IMR-90 (cell line): ENCODE measurements around the gene ANKRD24. TPM values are rescaled to one million over a fixed set of nuclear protein-coding genes. Genes with fewer than 3 reads are reported as not detected.

ENCODE experiments used
- ATAC-seq: fragments of 200-7000 bp; cut with Tn5 transposase; 2 replicates; pipeline ENCODE4 v1.9.1; 2020; ENCODE audit warnings: low read depth, mild to moderate bottlenecking, moderate library complexity
- BruUV-seq: library from RNA; stranded (reverse); fragments of 400-500 nt; replicated peaks from 2 replicates; lab custom pipeline; 2021; lab: Mats Ljungman, UMichigan
- CTCF ChIA-PET: fragments of 300-600 bp; formaldehyde crosslinking; extraction: SDS; loops from one replicate; lab custom pipeline; 2021; ENCODE audit warnings: antibody characterized with exemption; lab: Yijun Ruan, JAX
- POLR2A ChIA-PET: fragments of 300-600 bp; sonication (Branson Sonifier 250); formaldehyde crosslinking; loops from one replicate; lab custom pipeline; 2022; ENCODE audit warnings: antibody characterized with exemption; ENCODE audit not compliant: unreplicated experiment; lab: Charles Lee
- DNase-seq: peaks from one replicate; pipeline ENCODE4 v3.0.0; 2013
- H2AFZ ChIP-seq: replicated peaks from 2 replicates; pipeline ENCODE3; 2013; ENCODE audit warnings: low read length, mild to moderate bottlenecking; ENCODE audit not compliant: poor library complexity
- H2AK5ac ChIP-seq: 2 replicates; pipeline ENCODE4 v1.6.1; 2013; ENCODE audit warnings: low read depth, low read length, inconsistent platforms
- H2AK9ac ChIP-seq: replicated peaks from 2 replicates; pipeline ENCODE3; 2013; ENCODE audit warnings: mild to moderate bottlenecking, low read depth, low read length, moderate library complexity; ENCODE audit not compliant: poor library complexity
- H2BK120ac ChIP-seq: 2 replicates; pipeline ENCODE4 v1.6.1; 2013; ENCODE audit warnings: low read depth, low read length, inconsistent platforms
- H2BK15ac ChIP-seq: 3 replicates; pipeline ENCODE4 v1.6.1; 2013; ENCODE audit warnings: low read depth, low read length, inconsistent platforms
- H2BK20ac ChIP-seq: 2 replicates; pipeline ENCODE4 v1.6.1; 2013; ENCODE audit warnings: low read depth, mild to moderate bottlenecking, inconsistent platforms, low read length, moderate library complexity
- H2BK5ac ChIP-seq: 2 replicates; pipeline ENCODE4 v1.6.1; 2013; ENCODE audit warnings: mild to moderate bottlenecking, low read depth, low read length, inconsistent platforms; ENCODE audit not compliant: poor library complexity, severe bottlenecking
- H3K14ac ChIP-seq: replicated peaks from 2 replicates; pipeline ENCODE4 v1.6.1; 2013; ENCODE audit warnings: low read depth, low read length, inconsistent platforms
- H3K18ac ChIP-seq: 2 replicates; pipeline ENCODE4 v1.6.1; 2013; ENCODE audit warnings: low read depth, low read length, control low read depth
- H3K23ac ChIP-seq: 2 replicates; pipeline ENCODE4 v1.6.1; 2013; ENCODE audit warnings: low read depth, low read length, inconsistent platforms
- H3K27ac ChIP-seq: 2 replicates; pipeline ENCODE4 v1.5.1; 2013; ENCODE audit warnings: mild to moderate bottlenecking, control low read depth, low read length; ENCODE audit not compliant: insufficient read depth
- H3K27me3 ChIP-seq: 2 replicates; pipeline ENCODE4 v1.6.1; 2013; ENCODE audit warnings: low read length; ENCODE audit not compliant: control insufficient read depth, insufficient read depth
- H3K36me3 ChIP-seq: 2 replicates; pipeline ENCODE4 v1.6.1; 2013; ENCODE audit warnings: low read length, mixed read lengths; ENCODE audit not compliant: control insufficient read depth, insufficient read depth
- H3K4ac ChIP-seq: 2 replicates; pipeline ENCODE4 v1.6.1; 2013; ENCODE audit warnings: low read depth, low read length, inconsistent platforms
- H3K4me1 ChIP-seq: 2 replicates; pipeline ENCODE4 v1.6.1; 2013; ENCODE audit warnings: low read length, mixed read lengths; ENCODE audit not compliant: control insufficient read depth, insufficient read depth
- H3K4me2 ChIP-seq: 2 replicates; pipeline ENCODE4 v1.6.1; 2013; ENCODE audit warnings: low read depth, mild to moderate bottlenecking, control low read depth, low read length, moderate library complexity
- H3K4me3 ChIP-seq: 2 replicates; pipeline ENCODE4 v1.5.1; 2013; ENCODE audit warnings: low read depth, mild to moderate bottlenecking, control low read depth, low read length, moderate library complexity; ENCODE audit not compliant: insufficient read depth
- H3K56ac ChIP-seq: 2 replicates; pipeline ENCODE4 v1.6.1; 2013; ENCODE audit warnings: low read length, inconsistent platforms; ENCODE audit not compliant: insufficient read depth; ENCODE audit errors: extremely low read depth
- H3K79me1 ChIP-seq, 2 experiments: 2 replicates each; pipeline ENCODE4 v1.6.1; 2013; ENCODE audit warnings: low read length in 2 of 2, inconsistent platforms in 1 of 2, low read depth in 1 of 2
- H3K9ac ChIP-seq: 2 replicates; pipeline ENCODE4 v1.6.1; 2013; ENCODE audit warnings: low read depth, low read length, control low read depth
- H3K9me1 ChIP-seq: 2 replicates; pipeline ENCODE4 v1.6.1; 2013; ENCODE audit warnings: low read length, inconsistent platforms; ENCODE audit not compliant: insufficient read depth
- H3K9me3 ChIP-seq: 2 replicates; pipeline ENCODE4 v1.6.1; 2013; ENCODE audit warnings: low read length; ENCODE audit not compliant: control insufficient read depth, insufficient read depth
- H4K20me1 ChIP-seq: 2 replicates; pipeline ENCODE4 v1.6.1; 2013; ENCODE audit warnings: low read length, inconsistent platforms; ENCODE audit not compliant: insufficient read depth
- H4K5ac ChIP-seq: 2 replicates; pipeline ENCODE4 v1.6.1; 2013; ENCODE audit warnings: mild to moderate bottlenecking, low read depth, low read length, control low read depth
- H4K8ac ChIP-seq, 2 experiments: 2 replicates each; pipeline ENCODE4 v1.6.1; 2013; ENCODE audit warnings: low read depth in 2 of 2, low read length in 2 of 2, control low read depth in 1 of 2, inconsistent platforms in 1 of 2
- H4K91ac ChIP-seq: 2 replicates; pipeline ENCODE4 v1.6.1; 2013; ENCODE audit warnings: low read depth, low read length, inconsistent platforms; ENCODE audit not compliant: insufficient read depth
- BHLHE40 ChIP-seq: fragments of 150-350 bp; IDR thresholded peaks from 2 replicates; pipeline ENCODE4 v1.6.1; 2016; ENCODE audit warnings: mild to moderate bottlenecking, low read depth, low read length
- CEBPB ChIP-seq: IDR thresholded peaks from 2 replicates; pipeline ENCODE4 v1.6.1; 2012; ENCODE audit warnings: low read depth, low read length, improper control_type of control experiment
- CHD1 ChIP-seq: IDR thresholded peaks from 2 replicates; pipeline ENCODE4 v1.6.1; 2012; ENCODE audit warnings: low read depth, low read length, improper control_type of control experiment
- FOS ChIP-seq: fragments of 150-350 bp; IDR thresholded peaks from 2 replicates; pipeline ENCODE4 v1.6.1; 2016; ENCODE audit warnings: low read depth, low read length
- MAFK ChIP-seq: IDR thresholded peaks from 2 replicates; pipeline ENCODE4 v1.6.1; 2012; ENCODE audit warnings: low read depth, low read length, improper control_type of control experiment
- MAZ ChIP-seq: IDR thresholded peaks from 2 replicates; pipeline ENCODE4 v1.6.1; 2012; ENCODE audit warnings: low read depth, mild to moderate bottlenecking, low read length, improper control_type of control experiment, moderate library complexity, borderline replicate concordance
- MXI1 ChIP-seq: IDR thresholded peaks from 2 replicates; pipeline ENCODE4 v1.6.1; 2012; ENCODE audit warnings: low read depth, mild to moderate bottlenecking, low read length, moderate library complexity, borderline replicate concordance
- NFE2L2 ChIP-seq: fragments of 150-350 bp; IDR thresholded peaks from 2 replicates; pipeline ENCODE4 v1.6.1; 2016; ENCODE audit warnings: low read depth, mild to moderate bottlenecking, low read length
- RAD21 ChIP-seq: IDR thresholded peaks from 2 replicates; pipeline ENCODE4 v1.6.1; 2012; ENCODE audit warnings: low read length, improper control_type of control experiment
- RCOR1 ChIP-seq: IDR thresholded peaks from 2 replicates; pipeline ENCODE4 v1.6.1; 2012; ENCODE audit warnings: mild to moderate bottlenecking, low read length, improper control_type of control experiment; ENCODE audit not compliant: insufficient replicate concordance
- SMC3 ChIP-seq: fragments of 150-350 bp; IDR thresholded peaks from 2 replicates; pipeline ENCODE4 v1.6.1; 2016; ENCODE audit warnings: low read depth, mild to moderate bottlenecking, antibody characterized with exemption, low read length, moderate library complexity
- WGBS, 2 experiments: methylation state at CpG; one replicate each; pipeline versions ENCODE4 v1.1.5 to v1.1.7; 2013; ENCODE audit warnings: missing lambda C conversion rate in 2 of 2; ENCODE audit not compliant: insufficient read length in 1 of 2; ENCODE audit errors: extremely low coverage in 2 of 2; 5-methylcytosine and 5-hydroxymethylcytosine counted together
- dilution Hi-C: fragments of 300-500 bp; cut with HindIII; formaldehyde crosslinking; loops from one replicate; pipeline ENCODE4 v1.14.3; 2018; ENCODE audit warnings: low sequenced_read_pairs; ENCODE audit not compliant: unreplicated experiment
- in situ Hi-C: fragments of 300-500 bp; cut with MboI; formaldehyde crosslinking; loops from 3 replicates; pipeline ENCODE4 v1.14.3; 2019; ENCODE audit warnings: low sequenced_read_pairs, inconsistent platforms, mixed read lengths
- intact Hi-C: fragments of 100-400 bp; cut with micrococcal nuclease; formaldehyde crosslinking; loops from 2 replicates; pipeline ENCODE4 v1.10.0; 2022
- polyA plus RNA-seq, 3 experiments: library from polyadenylated mRNA; depleted of rRNA; stranded (reverse); fragments of >200 nt; gene quantifications; 2 replicates each; pipeline ENCODE4 v1.2.3, GENCODE V29; 2012; ENCODE audit warnings: low replicate concordance in 1 of 3
- total RNA-seq: library from RNA; depleted of rRNA; stranded (reverse); fragments of >200 nt; gene quantifications from 2 replicates; pipeline ENCODE4 v1.2.3, GENCODE V29; 2012
- TF ChIP-seq, protein P1 (sequence below): fragments of 150-350 bp; IDR thresholded peaks from 2 replicates; pipeline ENCODE4 v1.6.1; 2016; ENCODE audit warnings: low read depth, mild to moderate bottlenecking, low read length, moderate library complexity, borderline replicate concordance
- TF ChIP-seq, protein P2 (sequence below): fragments of 150-350 bp; IDR thresholded peaks from 2 replicates; pipeline ENCODE4 v1.6.1; 2017; ENCODE audit warnings: mild to moderate bottlenecking, antibody characterized with exemption, low read length, low read depth

The ANKRD24 gene
- total and polyA plus RNA-seq, 2 of the 4 experiments (the other 2 are of a cell fraction): 0.18 to 0.21 TPM

- Histone ChIP-seq H3K23ac (no peak overlapping the region), H3K18ac (no peak overlapping the region), H3K4me2 (no peak overlapping the region), H2BK5ac (no peak overlapping the region), H3K9me3 (no peaks in the 10 kb centered on the region), H3K14ac (no peak overlapping the region), H3K56ac (no peak overlapping the region), H3K9ac (no peak overlapping the region), H4K20me1 (peaks cover 12% of the 10 kb centered on the region), H3K9me1 (no peaks in the 10 kb centered on the region), H2AFZ (no peak overlapping the region), H4K8ac (no peak overlapping the region), H2BK15ac (no peak overlapping the region), H3K4me3 (no peak overlapping the region), H3K4me1 (no peaks in the 10 kb centered on the region), H4K91ac (no peak overlapping the region), H2AK5ac (no peak overlapping the region), H3K79me1 (no peaks in the 10 kb centered on the region), H3K27me3 (peaks cover 5% of the 10 kb centered on the region; the same call in 1 of the 2 replicates), H2BK20ac (no peak overlapping the region), H3K27ac (no peak overlapping the region), H2AK9ac (no peak overlapping the region), H3K4ac (no peak overlapping the region), H2BK120ac (no peak overlapping the region), H4K5ac (no peak overlapping the region), H3K36me3 (peaks cover 15% of the 10 kb centered on the region; the same call in 1 of the 2 replicates)
- DNase-seq (no peak), ATAC-seq (no peak; the same call in 1 of the 2 replicates)
- ChIA-PET POLR2A (no interaction called here), CTCF (no interaction called here)
- dilution Hi-C loops: no loop called here
- 0% methylated on average over 1 of the region's 11 CpGs; no CpG with 5 or more reads in 1 of the 2 experiments for WGBS, 2 experiments
- intact Hi-C loops: no loop called here
- in situ Hi-C loops: no loop called here
- no TSS peak for BruUV-seq
- TF ChIP-seq, protein P1, sequence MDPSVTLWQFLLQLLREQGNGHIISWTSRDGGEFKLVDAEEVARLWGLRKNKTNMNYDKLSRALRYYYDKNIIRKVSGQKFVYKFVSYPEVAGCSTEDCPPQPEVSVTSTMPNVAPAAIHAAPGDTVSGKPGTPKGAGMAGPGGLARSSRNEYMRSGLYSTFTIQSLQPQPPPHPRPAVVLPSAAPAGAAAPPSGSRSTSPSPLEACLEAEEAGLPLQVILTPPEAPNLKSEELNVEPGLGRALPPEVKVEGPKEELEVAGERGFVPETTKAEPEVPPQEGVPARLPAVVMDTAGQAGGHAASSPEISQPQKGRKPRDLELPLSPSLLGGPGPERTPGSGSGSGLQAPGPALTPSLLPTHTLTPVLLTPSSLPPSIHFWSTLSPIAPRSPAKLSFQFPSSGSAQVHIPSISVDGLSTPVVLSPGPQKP: no peak
- no peak for TF ChIP-seq RCOR1
- no peak for TF ChIP-seq BHLHE40
- no peak for TF ChIP-seq SMC3
- TF ChIP-seq RAD21: no peak
- TF ChIP-seq MAZ: no peak
- no peak for TF ChIP-seq NFE2L2
- TF ChIP-seq, protein P2, sequence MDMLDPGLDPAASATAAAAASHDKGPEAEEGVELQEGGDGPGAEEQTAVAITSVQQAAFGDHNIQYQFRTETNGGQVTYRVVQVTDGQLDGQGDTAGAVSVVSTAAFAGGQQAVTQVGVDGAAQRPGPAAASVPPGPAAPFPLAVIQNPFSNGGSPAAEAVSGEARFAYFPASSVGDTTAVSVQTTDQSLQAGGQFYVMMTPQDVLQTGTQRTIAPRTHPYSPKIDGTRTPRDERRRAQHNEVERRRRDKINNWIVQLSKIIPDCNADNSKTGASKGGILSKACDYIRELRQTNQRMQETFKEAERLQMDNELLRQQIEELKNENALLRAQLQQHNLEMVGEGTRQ: no peak
- no peak for TF ChIP-seq MXI1
- TF ChIP-seq FOS: no peak
- no peak for TF ChIP-seq CEBPB
- TF ChIP-seq CHD1: no peak
- TF ChIP-seq MAFK: no peak
Measured at GRCh38 chr19:4173479-4174212, 8.8 kb upstream of the ANKRD24 start.
